ENCODE data around the gene KAZN.

KAZN gene

GRCh38 chr1:14590411-14591180 lies 7.9 kb upstream of the KAZN start:
- DNase-seq: no peak

- DNase-seq: no peak
These were observed 6.9 kb upstream of the KAZN start for GRCh38 chr1:14591600-14591999.

- DNase-seq: no peak
These were observed 6.4 kb upstream of the KAZN start for GRCh38 chr1:14592004-14592631.

GRCh38 chr1:14593302-14593701 lies 5.2 kb upstream of the KAZN start:
- DNase-seq: no peak

- no peak for DNase-seq
These were observed 4.4 kb upstream of the KAZN start for GRCh38 chr1:14594045-14594444.

GRCh38 chr1:14596591-14596990 lies 1.9 kb upstream of the KAZN start:
- no peak for DNase-seq

- no peak for DNase-seq
These were observed 1.0 kb upstream of the KAZN start for GRCh38 chr1:14597343-14598006.

GRCh38 chr1:14598007-14598497 lies 433 bp upstream of the KAZN start:
- DNase-seq: peak; percentile 65

- DNase-seq: no peak
These were observed 802 bp downstream of the KAZN start for GRCh38 chr1:14599183-14599791.

- DNase-seq: no peak
These were observed 1.3 kb downstream of the KAZN start for GRCh38 chr1:14599800-14600199.

- DNase-seq: no peak
These were observed 2.1 kb downstream of the KAZN start for GRCh38 chr1:14600405-14601112.

- no peak for DNase-seq
These were observed 3.7 kb downstream of the KAZN start for GRCh38 chr1:14602136-14602535.

GRCh38 chr1:14603645-14604044 lies 5.2 kb downstream of the KAZN start:
- DNase-seq: no peak

- DNase-seq: no peak
These were observed 5.9 kb downstream of the KAZN start for GRCh38 chr1:14604414-14604813.

GRCh38 chr1:14605945-14606344 lies 7.5 kb downstream of the KAZN start:
- no peak for DNase-seq

- DNase-seq: no peak
These were observed 8.1 kb downstream of the KAZN start for GRCh38 chr1:14606632-14607031.

GRCh38 chr1:14607295-14607694 lies 8.8 kb downstream of the KAZN start:
- DNase-seq: no peak

GRCh38 chr1:14608308-14608707 lies 9.8 kb downstream of the KAZN start:
- DNase-seq: no peak

- DNase-seq: no peak
These were observed 12.3 kb downstream of the KAZN start for GRCh38 chr1:14610761-14611160.

- no peak for DNase-seq
These were observed 13.3 kb downstream of the KAZN start for GRCh38 chr1:14611792-14612191.

GRCh38 chr1:14612256-14612655 lies 13.8 kb downstream of the KAZN start:
- no peak for DNase-seq

- no peak for DNase-seq
These were observed 15.4 kb downstream of the KAZN start for GRCh38 chr1:14613926-14614325.

GRCh38 chr1:14614341-14614740 lies 15.9 kb downstream of the KAZN start:
- DNase-seq: no peak

Measured in NCI-H1105 (cell line).